GM19351 (cell line): ENCODE data around the gene PAN3.

Source experiments
- ATAC-seq: cut with Tn5 transposase; IDR thresholded peaks from one replicate; pipeline ENCODE4 v1.9.1; 2021; ENCODE audit warnings: mild to moderate bottlenecking, moderate library complexity; ENCODE audit not compliant: unreplicated experiment

PAN3 gene

GRCh38 chr13:28329395-28330158 is 191.2 kb downstream of the PAN3 start:
- no peak for ATAC-seq

- peak; percentile 59 for ATAC-seq
These were observed 195.0 kb downstream of the PAN3 start for GRCh38 chr13:28333204-28333881.

- ATAC-seq = no peak
These were observed 197.9 kb downstream of the PAN3 start for GRCh38 chr13:28336193-28336657.

GRCh38 chr13:28337166-28338005 is 199.0 kb downstream of the PAN3 start:
- ATAC-seq = no peak

GRCh38 chr13:28338006-28338574 is 199.7 kb downstream of the PAN3 start:
- ATAC-seq = no peak

- no peak for ATAC-seq
These were observed 200.4 kb downstream of the PAN3 start for GRCh38 chr13:28338742-28339141.

- ATAC-seq = no peak
These were observed 201.1 kb downstream of the PAN3 start for GRCh38 chr13:28339419-28339818.

- ATAC-seq = no peak
These were observed 202.0 kb downstream of the PAN3 start for GRCh38 chr13:28340272-28340793.

GRCh38 chr13:28342251-28342650 is 203.9 kb downstream of the PAN3 start:
- ATAC-seq = no peak

GRCh38 chr13:28344163-28344562 is 205.8 kb downstream of the PAN3 start:
- ATAC-seq = no peak
